H1 (cell line): ENCODE data around the gene MTCH1. TPM values are rescaled to one million over a fixed set of nuclear protein-coding genes. Genes with fewer than 3 reads are reported as not detected.

ENCODE experiments used
- CTCF ChIA-PET: fragments of 300-600 bp; sonication (Branson Sonifier 250); formaldehyde crosslinking; loops from one replicate; lab custom pipeline; 2021; ENCODE audit not compliant: partially characterized antibody; lab: Charles Lee
- POLR2A ChIA-PET: fragments of 300-600 bp; sonication (Branson Sonifier 250); formaldehyde crosslinking; loops from one replicate; lab custom pipeline; 2021; ENCODE audit warnings: inconsistent platforms; ENCODE audit not compliant: partially characterized antibody; lab: Charles Lee
- DNase-seq, 2 experiments: peaks; one replicate each; pipeline versions ENCODE4 v3.0.0 to v3.0.0-alpha.2; 2010 to 2022; ENCODE audit warnings: low spot score in 2 of 2, low read depth in 1 of 2, mixed read lengths in 1 of 2
- FAIRE-seq: peaks from 2 replicates; lab custom pipeline; 2011; peaks lifted over from hg19 to GRCh38; lab: Jason Lieb, UNC
- H2AFZ ChIP-seq: 2 replicates; pipeline ENCODE4 v1.8.1; 2012; ENCODE audit warnings: low read length, inconsistent platforms
- H2AK5ac ChIP-seq: 2 replicates; pipeline ENCODE4 v1.6.1; 2013; ENCODE audit warnings: low read depth, low read length
- H2BK120ac ChIP-seq: replicated peaks from 2 replicates; pipeline ENCODE3; 2013; ENCODE audit warnings: low read depth, low read length, inconsistent platforms
- H2BK12ac ChIP-seq: 2 replicates; pipeline ENCODE4 v1.6.1; 2013; ENCODE audit warnings: low read depth, low read length
- H2BK15ac ChIP-seq: 2 replicates; pipeline ENCODE4 v1.6.1; 2013; ENCODE audit warnings: low read length
- H2BK20ac ChIP-seq: 2 replicates; pipeline ENCODE4 v1.6.1; 2013; ENCODE audit warnings: low read length
- H2BK5ac ChIP-seq: 2 replicates; pipeline ENCODE4 v1.6.1; 2013; ENCODE audit warnings: low read depth, low read length
- H3K14ac ChIP-seq: 2 replicates; pipeline ENCODE4 v1.6.1; 2013; ENCODE audit warnings: inconsistent platforms; ENCODE audit not compliant: insufficient read length
- H3K18ac ChIP-seq: 2 replicates; pipeline ENCODE4 v1.6.1; 2013; ENCODE audit warnings: low read length; ENCODE audit errors: extremely low read depth
- H3K23ac ChIP-seq: 2 replicates; pipeline ENCODE4 v1.6.1; 2013; ENCODE audit warnings: inconsistent platforms; ENCODE audit not compliant: insufficient read length
- H3K23me2 ChIP-seq: 2 replicates; pipeline ENCODE4 v1.6.1; 2013; ENCODE audit warnings: low read depth, low read length
- H3K27ac ChIP-seq: 2 replicates; pipeline ENCODE4 v1.6.1; 2011; ENCODE audit warnings: low read depth, low read length, inconsistent platforms
- H3K27me3 ChIP-seq, 4 experiments: replicated peaks in 1 of 4; 1 replicate in 1 of 4; 2 replicates in 3 of 4; pipeline versions ENCODE4 v1.6.1 to v1.8.1; 2011 to 2013; ENCODE audit warnings: low read length in 3 of 4, mild to moderate bottlenecking in 3 of 4, inconsistent platforms in 2 of 4, mixed read lengths in 2 of 4, moderate library complexity in 1 of 4; ENCODE audit not compliant: control insufficient read depth in 3 of 4, insufficient read depth in 3 of 4; ENCODE audit errors: extremely low read depth in 1 of 4
- H3K36me3 ChIP-seq, 4 experiments: 2 replicates each; pipeline versions ENCODE4 v1.6.1 to v1.8.1; 2011 to 2013; ENCODE audit warnings: mild to moderate bottlenecking in 4 of 4, low read length in 3 of 4, moderate library complexity in 2 of 4, control low read depth in 1 of 4, inconsistent platforms in 1 of 4; ENCODE audit not compliant: insufficient read depth in 4 of 4, control insufficient read depth in 2 of 4
- H3K4ac ChIP-seq: replicated peaks from 2 replicates; pipeline ENCODE3; 2013; ENCODE audit warnings: low read length, low read depth, mixed read lengths, inconsistent platforms; ENCODE audit not compliant: insufficient read length
- H3K4me1 ChIP-seq, 4 experiments: replicated peaks in 1 of 4; 1 replicate in 1 of 4; 2 replicates in 3 of 4; pipeline versions ENCODE4 v1.6.1 to v1.8.1; 2011 to 2013; ENCODE audit warnings: low read length in 3 of 4, inconsistent platforms in 2 of 4, mixed read lengths in 1 of 4; ENCODE audit not compliant: insufficient read depth in 4 of 4, control insufficient read depth in 3 of 4
- H3K4me2 ChIP-seq, 2 experiments: 2 replicates each; pipeline versions ENCODE4 v1.6.1 to v1.8.1; 2011 to 2013; ENCODE audit warnings: low read depth in 2 of 2, low read length in 2 of 2, control low read depth in 1 of 2, inconsistent platforms in 1 of 2, mild to moderate bottlenecking in 1 of 2; ENCODE audit not compliant: insufficient read depth in 1 of 2
- H3K4me3 ChIP-seq, 4 experiments: fragments of 200-600, 300-600 bp in 1 of 4; sonication (generic), shearing (Covaris generic), sonication (Bioruptor Twin) in 1 of 4; 2 replicates each; pipeline versions ENCODE4 v1.5.1 to v1.8.1; 2011 to 2016; ENCODE audit warnings: low read length in 4 of 4, low read depth in 3 of 4, control low read depth in 2 of 4, inconsistent platforms in 2 of 4, mild to moderate bottlenecking in 2 of 4, mixed read lengths in 1 of 4, moderate library complexity in 1 of 4; ENCODE audit not compliant: insufficient read depth in 2 of 4; ENCODE audit errors: extremely low read depth in 1 of 4
- H3K56ac ChIP-seq: replicated peaks from 2 replicates; pipeline ENCODE3; 2013; ENCODE audit warnings: low read depth, mild to moderate bottlenecking, mixed read lengths, low read length, inconsistent platforms; ENCODE audit not compliant: insufficient read length
- H3K79me1 ChIP-seq: 2 replicates; pipeline ENCODE4 v1.6.1; 2013; ENCODE audit warnings: low read depth, low read length, control low read depth
- H3K79me2 ChIP-seq, 2 experiments: 2 replicates each; pipeline versions ENCODE4 v1.6.1 to v1.8.1; 2012 to 2013; ENCODE audit warnings: low read length in 2 of 2, mild to moderate bottlenecking in 2 of 2, inconsistent platforms in 1 of 2; ENCODE audit not compliant: insufficient read depth in 2 of 2, control insufficient read depth in 1 of 2
- H3K9ac ChIP-seq, 4 experiments: replicated peaks in 1 of 4; 1 replicate in 1 of 4; 2 replicates in 3 of 4; pipeline versions ENCODE4 v1.6.1 to v1.8.1; 2011 to 2013; ENCODE audit warnings: low read depth in 3 of 4, low read length in 3 of 4, control low read depth in 2 of 4, mild to moderate bottlenecking in 2 of 4, moderate library complexity in 2 of 4, inconsistent platforms in 1 of 4; ENCODE audit errors: extremely low read depth in 1 of 4
- H3K9me3 ChIP-seq, 2 experiments: 2 replicates each; pipeline versions ENCODE4 v1.6.1 to v1.8.1; 2012 to 2013; ENCODE audit warnings: mild to moderate bottlenecking in 2 of 2, moderate library complexity in 2 of 2, control low read depth in 1 of 2, inconsistent platforms in 1 of 2, low read depth in 1 of 2, low read length in 1 of 2, mixed read lengths in 1 of 2; ENCODE audit not compliant: insufficient read depth in 2 of 2
- H4K20me1 ChIP-seq, 2 experiments: replicated peaks in 1 of 2; 2 replicates each; pipeline versions ENCODE3 to v1.8.1; 2011 to 2013; ENCODE audit warnings: inconsistent platforms in 2 of 2, low read length in 2 of 2, mild to moderate bottlenecking in 1 of 2; ENCODE audit not compliant: insufficient read depth in 2 of 2, control insufficient read depth in 1 of 2
- H4K5ac ChIP-seq: 2 replicates; pipeline ENCODE4 v1.6.1; 2013; ENCODE audit warnings: low read length, low read depth, mixed read lengths, inconsistent platforms; ENCODE audit not compliant: insufficient read length
- H4K8ac ChIP-seq: 2 replicates; pipeline ENCODE4 v1.8.0; 2013; ENCODE audit warnings: mild to moderate bottlenecking, moderate library complexity, low read length, inconsistent platforms; ENCODE audit not compliant: insufficient read depth; ENCODE audit errors: extremely low read depth
- H4K91ac ChIP-seq: replicated peaks from 2 replicates; pipeline ENCODE3; 2013; ENCODE audit warnings: low read length, mixed read lengths, inconsistent platforms; ENCODE audit not compliant: insufficient read length
- CBX5 ChIP-seq: fragments of 300-800, 300-1000 bp; sonication (generic); IDR thresholded peaks from 2 replicates; pipeline ENCODE4 v1.7.1; 2016; ENCODE audit warnings: antibody characterized with exemption, low read length, low read depth
- CEBPB ChIP-seq: IDR thresholded peaks from 2 replicates; pipeline ENCODE4 v1.6.1; 2012; ENCODE audit warnings: low read depth, low read length
- EGR1 ChIP-seq: IDR thresholded peaks from 2 replicates; pipeline ENCODE4 v1.6.1; 2011; ENCODE audit warnings: low read depth, low read length, borderline replicate concordance
- FOSL1 ChIP-seq: IDR thresholded peaks from 2 replicates; pipeline ENCODE4 v1.6.1; 2011; ENCODE audit warnings: mild to moderate bottlenecking, low read depth, low read length, moderate library complexity; ENCODE audit not compliant: insufficient read depth
- GABPA ChIP-seq: IDR thresholded peaks from 2 replicates; pipeline ENCODE4 v1.6.1; 2011; ENCODE audit warnings: mild to moderate bottlenecking, low read length, moderate library complexity, borderline replicate concordance; ENCODE audit not compliant: insufficient read depth
- HDAC6 ChIP-seq: IDR thresholded peaks from one replicate; pipeline ENCODE4 v1.7.1; 2012; ENCODE audit warnings: low read depth, mild to moderate bottlenecking, inconsistent platforms, low read length, moderate library complexity
- KDM5A ChIP-seq: fragments of 200-600 bp; IDR thresholded peaks from 2 replicates; pipeline ENCODE4 v1.7.1; 2012; ENCODE audit warnings: mild to moderate bottlenecking, low read length, inconsistent platforms, mixed read lengths
- MAFK ChIP-seq: IDR thresholded peaks from 2 replicates; pipeline ENCODE4 v1.6.1; 2012; ENCODE audit warnings: low read depth, mild to moderate bottlenecking, improper control_type of control experiment, low read length
- POLR2A ChIP-seq, 2 experiments: IDR thresholded peaks; 1 replicate in 1 of 2; 2 replicates in 1 of 2; pipeline ENCODE4 v1.6.1; 2011; ENCODE audit warnings: low read depth in 2 of 2, low read length in 2 of 2, mild to moderate bottlenecking in 2 of 2; ENCODE audit errors: control extremely low read depth in 1 of 2
- RFX5 ChIP-seq: IDR thresholded peaks from 2 replicates; pipeline ENCODE4 v1.6.1; 2011; ENCODE audit warnings: low read depth, low read length, improper control_type of control experiment, borderline replicate concordance
- SRF ChIP-seq: IDR thresholded peaks from 2 replicates; pipeline ENCODE4 v1.6.1; 2011; ENCODE audit warnings: mild to moderate bottlenecking, low read depth, low read length, moderate library complexity
- TEAD4 ChIP-seq: IDR thresholded peaks from 2 replicates; pipeline ENCODE4 v1.6.1; 2012; ENCODE audit warnings: low read depth, low read length, inconsistent platforms, mixed read lengths
- WGBS, 2 experiments: shearing (Covaris generic) in 1 of 2; methylation state at CpG; one replicate each; pipeline versions ENCODE4 v1.1.6 to v1.1.7; 2013 to 2015; ENCODE audit warnings: low lambda C conversion rate in 2 of 2, mixed read lengths in 2 of 2, inconsistent platforms in 1 of 2, low coverage in 1 of 2, missing lambda C conversion rate in 1 of 2; ENCODE audit not compliant: insufficient replicate concordance in 2 of 2, insufficient coverage in 1 of 2, insufficient read length in 1 of 2; ENCODE audit errors: extremely low coverage in 1 of 2, missing lambda C conversion rate in 1 of 2; 5-methylcytosine and 5-hydroxymethylcytosine counted together
- polyA plus RNA-seq, 7 experiments: library from polyadenylated mRNA; depleted of rRNA in 3 of 7; stranded (reverse) in 5 of 7; unstranded in 2 of 7; fragments of >200 nt in 5 of 7; fragments of 200-250 nt in 2 of 7; gene quantifications; 1 replicate in 5 of 7; 2 replicates in 1 of 7; 4 replicates in 1 of 7; pipeline versions ENCODE4 v1.2.1 to v1.2.3, GENCODE V29; 2011 to 2013; ENCODE audit warnings: missing spikeins in 2 of 7, mixed read lengths in 2 of 7
- total RNA-seq: library from RNA; stranded (reverse); fragmentation: NEBNext Ultra II Directional; extraction: Animal tissue kit (Norgen Biotek cat#: 25700); gene quantifications from 2 replicates; pipeline ENCODE4 v1.2.1, GENCODE V29; 2021
- TF ChIP-seq, protein P1 (sequence below): IDR thresholded peaks from 2 replicates; pipeline ENCODE4 v1.6.1; 2011; ENCODE audit warnings: low read depth, mild to moderate bottlenecking, low read length; ENCODE audit not compliant: insufficient read depth

Gene MTCH1
- total and polyA plus RNA-seq, 2 of the 8 experiments (the other 6 are each of a cell fraction or from before 2014, with no cell fraction given): 169 to 214 TPM

DNA sequence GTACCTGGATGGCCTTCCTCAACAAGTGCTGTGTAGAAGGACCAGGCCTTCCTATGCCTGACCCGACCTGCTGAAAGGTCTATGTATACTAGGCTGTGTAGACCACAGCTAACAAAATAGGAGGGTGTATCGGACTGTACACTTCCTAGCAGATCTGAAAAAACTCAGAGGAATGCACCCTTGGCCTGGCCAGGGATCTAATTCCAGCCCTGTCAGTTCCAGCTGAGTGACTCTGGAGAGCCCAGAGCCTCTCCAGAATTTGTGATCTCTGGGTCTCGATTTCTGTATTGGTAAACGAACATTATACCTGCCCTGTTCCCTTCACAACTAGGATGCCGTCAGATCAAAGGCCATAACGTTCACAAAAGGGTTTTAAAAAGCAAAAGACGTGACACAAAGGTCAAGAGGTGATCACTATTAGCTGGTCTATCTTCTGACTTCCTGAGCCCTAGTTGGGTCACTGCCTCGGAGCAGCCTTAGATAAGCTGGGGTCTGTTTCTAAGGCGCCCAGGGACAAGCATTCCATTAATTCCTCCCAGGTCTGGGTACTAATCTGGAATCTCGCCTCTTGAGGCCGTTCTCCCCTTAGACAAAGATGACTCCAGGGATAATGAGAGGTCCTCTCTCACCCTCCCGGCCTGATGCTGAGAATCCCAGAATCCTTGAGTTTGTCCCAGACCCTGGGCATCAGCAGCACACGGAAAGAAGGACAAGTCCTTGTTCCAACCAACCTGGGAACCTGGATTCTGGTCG is 13.9 kb downstream of the MTCH1 start:
- H2AFZ ChIP-seq: no peak overlapping the region
- DNase-seq (no peak), FAIRE-seq (no peak)
- no peak overlapping the region for H3K14ac ChIP-seq
- H2BK5ac ChIP-seq: 0 out of 2 replicates have a peak overlapping the region, but pooled peaks have one; percentile 72
- H3K36me3 ChIP-seq: peaks cover 53 to 93% (median 87%) of the 10 kb centered on the region in 4 experiments
- H3K23ac ChIP-seq: no peak overlapping the region
- no peak overlapping the region for H2BK120ac ChIP-seq
- 87% methylated on average over 14 of the region's 14 CpGs; no CpG with 5 or more reads in 1 of the 2 experiments for WGBS, 2 experiments
- no peak overlapping the region for H4K91ac ChIP-seq
- CTCF ChIA-PET: interaction anchor here (0.6 to 3.1 kb wide), 4 partner anchors 9 to 237 kb away, joined by 3 to 12 read pairs (median 4); no protein-coding TSS in a partner anchor
- no peak overlapping the region for H2BK15ac ChIP-seq
- no peak overlapping the region for H2BK20ac ChIP-seq
- POLR2A ChIA-PET: interaction anchor here (1.3 to 1.7 kb wide), 2 partner anchors 18 to 39 kb away, joined by 3 to 4 read pairs; no protein-coding TSS in a partner anchor
- no peak overlapping the region for H3K4ac ChIP-seq
- H3K9me3 ChIP-seq: no peaks in the 10 kb centered on the region
- no peak overlapping the region for H2AK5ac ChIP-seq
- no peak overlapping the region for H2BK12ac ChIP-seq
- no peak overlapping the region for H4K5ac ChIP-seq
- TF ChIP-seq KDM5A (no peak), GABPA (no peak), TEAD4 (no peak), SRF (no peak), CBX5 (no peak), RFX5 (no peak), MAFK (no peak), CEBPB (no peak), FOSL1 (no peak), EGR1 (no peak), POLR2A (IDR thresholded peaks at IDR 0.05; ENCODE audit: control extremely low read depth in 1 of 2, low read depth in 2 of 2, low read length in 2 of 2) (no peak), HDAC6 (no peak)
- TF ChIP-seq, protein P1, sequence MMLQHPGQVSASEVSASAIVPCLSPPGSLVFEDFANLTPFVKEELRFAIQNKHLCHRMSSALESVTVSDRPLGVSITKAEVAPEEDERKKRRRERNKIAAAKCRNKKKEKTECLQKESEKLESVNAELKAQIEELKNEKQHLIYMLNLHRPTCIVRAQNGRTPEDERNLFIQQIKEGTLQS: no peak
- H3K18ac ChIP-seq: no peak overlapping the region
- H3K79me2 ChIP-seq: no peaks in the 10 kb centered on the region
- H4K20me1 ChIP-seq: peaks cover 8% of the 10 kb centered on the region in 2 experiments
- H3K56ac ChIP-seq: no peak overlapping the region
- H4K8ac ChIP-seq: no peak overlapping the region
- no peaks in the 10 kb centered on the region for H3K4me1 ChIP-seq
- H3K79me1 ChIP-seq: peaks cover 2% of the 10 kb centered on the region; the same call in 1 of the 2 replicates
- no peaks in the 10 kb centered on the region for H3K23me2 ChIP-seq
- no peaks in the 10 kb centered on the region for H3K27me3 ChIP-seq
- H3K27ac ChIP-seq: no peak overlapping the region
- H3K4me3 ChIP-seq: no peak overlapping the region
- no peak overlapping the region for H3K4me2 ChIP-seq
- no peak overlapping the region for H3K9ac ChIP-seq
